Adipocyte (in vitro differentiated cells): ENCODE results near the gene RPN2.

Experiments
- DNase-seq: peaks from one replicate; pipeline ENCODE4 v3.0.0-alpha.2; 2015; ENCODE audit warnings: low read depth
- H3K27me3 ChIP-seq: replicated peaks from 2 replicates; pipeline ENCODE4 v1.7.0; 2013; ENCODE audit warnings: mild to moderate bottlenecking, low read length, moderate library complexity; ENCODE audit not compliant: control insufficient read depth, insufficient read depth
- H3K36me3 ChIP-seq: 2 replicates; pipeline ENCODE4 v1.7.0; 2013; ENCODE audit warnings: low read length, mild to moderate bottlenecking, moderate library complexity; ENCODE audit not compliant: control insufficient read depth, insufficient read depth, severe bottlenecking
- H3K4me1 ChIP-seq: 2 replicates; pipeline ENCODE4 v1.7.0; 2013; ENCODE audit warnings: mild to moderate bottlenecking, low read length, moderate library complexity; ENCODE audit not compliant: control insufficient read depth, insufficient read depth
- H3K4me3 ChIP-seq: 2 replicates; pipeline ENCODE4 v1.7.0; 2013; ENCODE audit warnings: mild to moderate bottlenecking, low read length, moderate library complexity
- H3K9ac ChIP-seq: 2 replicates; pipeline ENCODE4 v1.7.0; 2013; ENCODE audit warnings: mild to moderate bottlenecking, low read length, moderate library complexity
- H3K9me3 ChIP-seq: 2 replicates; pipeline ENCODE4 v1.7.0; 2013; ENCODE audit warnings: mild to moderate bottlenecking, low read length, moderate library complexity; ENCODE audit not compliant: control insufficient read depth

The RPN2 gene

GRCh38 chr20:37245216-37246150 is 66.4 kb downstream of the RPN2 start:
- DNase-seq = no peak
- no peaks in the 10 kb centered on the region for H3K27me3 ChIP-seq
- no peak overlapping the region for H3K9ac ChIP-seq
- peaks cover 40% of the 10 kb centered on the region for H3K36me3 ChIP-seq
- no peaks in the 10 kb centered on the region for H3K9me3 ChIP-seq
- H3K4me1 ChIP-seq = peaks cover 7% of the 10 kb centered on the region
- H3K4me3 ChIP-seq = no peak overlapping the region

- Histone ChIP-seq H3K4me3 (no peak overlapping the region), H3K27me3 (no peaks in the 10 kb centered on the region), H3K36me3 (peaks cover 27% of the 10 kb centered on the region), H3K9ac (no peak overlapping the region), H3K9me3 (no peaks in the 10 kb centered on the region), H3K4me1 (peaks cover 7% of the 10 kb centered on the region)
- no peak for DNase-seq
Measured at GRCh38 chr20:37246736-37247135, 67.6 kb downstream of the RPN2 start.

DNA sequence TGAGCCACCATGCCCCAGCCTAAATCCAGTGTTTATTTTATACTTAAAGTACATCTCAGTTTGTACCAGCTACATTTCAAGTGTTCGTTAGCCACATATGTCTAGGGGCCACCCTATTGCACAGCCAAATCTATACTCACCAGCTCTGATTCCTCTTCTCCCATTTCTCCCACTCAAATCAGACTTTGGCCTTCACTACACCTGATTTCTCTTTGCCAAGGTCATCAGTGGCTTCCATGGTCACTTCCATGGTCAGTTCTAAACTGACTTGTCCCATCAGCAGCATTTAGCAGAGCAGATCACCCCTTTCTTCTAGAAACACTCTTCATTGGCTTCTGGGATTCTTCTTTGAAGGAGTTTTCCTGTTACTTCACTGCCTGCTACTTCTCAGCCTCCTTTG is 68.4 kb downstream of the RPN2 start:
- no peaks in the 10 kb centered on the region for H3K9me3 ChIP-seq
- H3K4me3 ChIP-seq = no peak overlapping the region
- peaks cover 7% of the 10 kb centered on the region for H3K4me1 ChIP-seq
- no peaks in the 10 kb centered on the region for H3K27me3 ChIP-seq
- H3K9ac ChIP-seq = no peak overlapping the region
- no peak for DNase-seq
- H3K36me3 ChIP-seq = peaks cover 19% of the 10 kb centered on the region

DNA sequence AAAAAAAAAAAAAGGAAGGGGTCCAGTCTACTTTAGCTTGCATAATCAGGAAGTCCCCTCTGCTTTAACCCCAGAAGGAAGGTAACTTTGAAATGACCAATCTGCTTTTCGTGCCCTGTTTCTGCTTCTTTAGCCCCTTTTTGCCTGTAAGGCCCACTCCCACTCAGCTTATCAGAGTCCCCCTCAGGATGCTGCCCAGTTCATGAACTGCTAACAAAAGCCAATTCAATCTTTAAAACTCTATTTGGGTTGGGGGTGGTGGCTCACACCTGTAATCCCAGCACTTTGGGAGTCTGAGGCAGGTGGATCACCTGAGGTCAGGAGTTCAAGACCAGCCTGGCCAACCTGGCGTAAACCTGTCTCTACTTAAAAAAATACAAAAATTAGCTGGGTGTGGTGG is 70.2 kb downstream of the RPN2 start:
- H3K9me3 ChIP-seq = peaks cover 4% of the 10 kb centered on the region
- H3K4me3 ChIP-seq = no peak overlapping the region

GRCh38 chr20:37251825-37252477 is 72.8 kb downstream of the RPN2 start:
- no peaks in the 10 kb centered on the region for H3K4me1 ChIP-seq
- no peaks in the 10 kb centered on the region for H3K36me3 ChIP-seq
- DNase-seq = no peak
- H3K9me3 ChIP-seq = peaks cover 12% of the 10 kb centered on the region
- no peak overlapping the region for H3K9ac ChIP-seq
- peaks cover 17% of the 10 kb centered on the region for H3K27me3 ChIP-seq
- no peak overlapping the region for H3K4me3 ChIP-seq

More for the DNA sequence above, 70.2 kb downstream of the RPN2 start:
- no peaks in the 10 kb centered on the region for H3K4me1 ChIP-seq
- no peak overlapping the region for H3K9ac ChIP-seq
- no peak for DNase-seq
- H3K27me3 ChIP-seq = no peaks in the 10 kb centered on the region
- H3K36me3 ChIP-seq = peaks cover 7% of the 10 kb centered on the region

DNA sequence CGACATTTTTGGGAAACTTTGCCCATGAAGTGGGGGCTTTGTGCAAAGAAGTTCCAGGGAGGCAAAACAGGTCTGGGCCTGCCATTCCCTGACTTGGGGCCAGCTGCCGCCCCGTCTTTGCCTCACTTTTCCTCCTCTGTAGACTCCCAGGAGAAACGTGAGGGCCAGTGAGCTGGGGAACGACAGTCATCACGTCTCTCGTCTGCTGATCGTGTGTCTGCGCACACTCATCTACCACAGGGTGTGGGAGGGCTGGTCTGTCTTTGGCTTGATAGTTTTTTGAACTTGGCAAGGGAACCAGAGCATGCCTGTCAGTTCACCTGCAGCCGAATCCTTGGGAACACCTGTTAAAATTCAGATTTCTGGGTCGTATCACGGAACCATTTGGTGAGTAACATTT is 74.0 kb downstream of the RPN2 start:
- Histone ChIP-seq H3K4me3 (no peak overlapping the region), H3K36me3 (no peaks in the 10 kb centered on the region), H3K9ac (no peak overlapping the region), H3K9me3 (peaks cover 12% of the 10 kb centered on the region), H3K27me3 (peaks cover 25% of the 10 kb centered on the region), H3K4me1 (no peaks in the 10 kb centered on the region)
- no peak for DNase-seq

DNA sequence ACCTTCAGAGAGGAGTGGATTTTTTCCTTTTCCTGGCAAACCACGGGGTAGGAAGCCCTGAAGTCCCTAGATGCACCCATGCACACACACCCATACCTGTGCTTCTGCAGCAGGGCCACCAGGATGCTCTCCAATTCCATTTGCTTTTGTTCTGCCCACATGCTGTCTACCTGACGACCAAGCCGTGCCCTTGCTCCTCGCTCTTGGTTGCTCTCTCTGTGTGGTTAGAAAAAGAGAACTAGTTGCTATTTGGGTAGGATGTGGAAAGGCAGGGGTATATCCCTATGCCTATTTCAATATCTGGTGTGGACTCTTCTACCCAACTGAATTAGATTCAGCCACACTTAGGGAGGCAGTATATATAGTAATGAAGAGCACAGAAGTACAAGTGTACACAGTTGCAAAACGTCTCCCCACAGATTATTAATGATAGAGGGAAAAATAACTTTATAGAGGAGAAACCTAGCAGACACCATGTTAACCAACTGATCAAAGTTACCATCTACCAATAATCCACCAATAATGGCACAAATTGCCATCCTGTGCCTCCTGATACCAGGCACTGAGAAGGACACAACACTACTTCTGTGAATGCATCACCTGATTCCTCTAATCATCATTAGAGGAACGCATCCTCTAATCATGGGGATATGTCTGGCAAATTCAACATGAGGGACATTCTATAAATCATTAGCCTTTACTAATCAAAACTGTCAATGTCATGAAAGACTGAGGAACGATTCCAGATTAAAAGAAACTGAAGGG is 75.2 kb downstream of the RPN2 start:
- Histone ChIP-seq H3K4me3 (no peak overlapping the region), H3K9ac (no peak overlapping the region), H3K36me3 (no peaks in the 10 kb centered on the region), H3K4me1 (no peaks in the 10 kb centered on the region), H3K9me3 (peaks cover 12% of the 10 kb centered on the region), H3K27me3 (peaks cover 32% of the 10 kb centered on the region)
- no peak for DNase-seq

- H3K27me3 ChIP-seq = peaks cover 52% of the 10 kb centered on the region
- no peaks in the 10 kb centered on the region for H3K4me1 ChIP-seq
- DNase-seq = no peak
- no peak overlapping the region for H3K9ac ChIP-seq
- H3K9me3 ChIP-seq = peaks cover 12% of the 10 kb centered on the region
- no peak overlapping the region for H3K4me3 ChIP-seq
- no peaks in the 10 kb centered on the region for H3K36me3 ChIP-seq
Measured at GRCh38 chr20:37256286-37256685, 77.2 kb downstream of the RPN2 start.

GRCh38 chr20:37257530-37257929 is 78.4 kb downstream of the RPN2 start:
- Histone ChIP-seq H3K9ac (no peak overlapping the region), H3K27me3 (peaks cover 64% of the 10 kb centered on the region), H3K9me3 (peaks cover 12% of the 10 kb centered on the region), H3K36me3 (no peaks in the 10 kb centered on the region), H3K4me1 (no peaks in the 10 kb centered on the region), H3K4me3 (no peak overlapping the region)
- DNase-seq = no peak

GRCh38 chr20:37257988-37258387 is 78.9 kb downstream of the RPN2 start:
- Histone ChIP-seq H3K4me3 (no peak overlapping the region), H3K36me3 (no peaks in the 10 kb centered on the region), H3K9ac (no peak overlapping the region), H3K27me3 (peaks cover 67% of the 10 kb centered on the region), H3K4me1 (no peaks in the 10 kb centered on the region), H3K9me3 (peaks cover 12% of the 10 kb centered on the region)
- no peak for DNase-seq

- DNase-seq = no peak
- H3K27me3 ChIP-seq = peaks cover 74% of the 10 kb centered on the region
- no peaks in the 10 kb centered on the region for H3K36me3 ChIP-seq
Measured at GRCh38 chr20:37259031-37259430, 79.9 kb downstream of the RPN2 start.

More at GRCh38 chr20:37259031-37259430, 79.9 kb downstream of the RPN2 start:
- H3K4me1 ChIP-seq = no peaks in the 10 kb centered on the region
- H3K4me3 ChIP-seq = no peak overlapping the region
- H3K9me3 ChIP-seq = peaks cover 10% of the 10 kb centered on the region
- no peak overlapping the region for H3K9ac ChIP-seq
